NT2/D1 (cell line): ENCODE data around the gene AP1S2.

Experiments used
- SUZ12 ChIP-seq: IDR thresholded peaks from 2 replicates; pipeline ENCODE4 v1.6.1; 2011; ENCODE audit not compliant: insufficient read length, insufficient read depth; ENCODE audit errors: extremely low read depth
- YY1 ChIP-seq: IDR thresholded peaks from 2 replicates; pipeline ENCODE4 v1.6.1; 2011; ENCODE audit not compliant: insufficient read length, insufficient read depth
- ZNF274 ChIP-seq: IDR thresholded peaks from 2 replicates; pipeline ENCODE4 v1.6.1; 2011; ENCODE audit warnings: mild to moderate bottlenecking, low read depth, low read length

GRCh38 chrX:15881381-15881897 is 26.8 kb upstream of the AP1S2 start:
- TF ChIP-seq ZNF274 (no peak), YY1 (no peak), SUZ12 (no peak)
